Left hindlimb (tissue), 1 donor: ENCODE data around the gene ENTHD1.

Experiments
- DNase-seq: peaks from one replicate; pipeline ENCODE4 v3.0.0-alpha.2; 2018

The ENTHD1 gene

DNA sequence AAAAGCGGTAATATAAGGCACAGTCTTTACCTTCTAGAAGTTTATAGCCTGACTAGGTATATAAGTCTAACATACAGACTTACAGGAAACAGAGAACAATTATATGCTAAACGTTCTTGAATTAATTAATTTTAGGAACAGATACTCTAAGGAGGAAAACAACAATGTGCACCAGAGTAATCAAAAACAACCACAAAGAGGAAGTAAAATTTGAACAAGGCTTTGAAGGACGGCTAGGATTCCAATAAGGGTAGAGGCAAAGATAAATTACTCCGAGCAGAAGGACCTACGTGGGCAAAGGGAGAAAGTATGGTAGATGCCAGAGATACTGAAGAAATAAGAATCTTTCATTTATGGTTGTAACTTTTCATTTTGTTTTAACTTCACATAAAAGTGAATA lies 54.4 kb downstream of the ENTHD1 start:
- no peak for DNase-seq

DNA sequence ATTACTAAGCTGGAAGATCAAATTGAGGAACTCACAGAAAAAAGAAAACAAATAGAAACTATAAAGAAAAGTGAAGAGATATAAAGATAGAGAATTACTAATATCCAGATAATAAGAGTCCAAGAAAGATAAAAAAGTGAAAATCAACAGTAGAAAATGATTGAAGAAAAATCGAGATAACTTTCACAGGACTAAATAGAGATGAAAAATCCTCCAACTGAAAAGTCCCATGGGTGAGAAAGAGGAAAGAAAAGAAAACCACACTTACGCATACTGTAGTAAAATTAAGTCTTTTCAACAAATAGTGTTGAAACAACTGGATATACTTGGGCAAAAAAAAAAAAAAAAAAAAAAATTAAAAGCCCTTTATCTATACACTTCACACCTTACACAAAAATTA lies 60.0 kb downstream of the ENTHD1 start:
- no peak for DNase-seq

DNA sequence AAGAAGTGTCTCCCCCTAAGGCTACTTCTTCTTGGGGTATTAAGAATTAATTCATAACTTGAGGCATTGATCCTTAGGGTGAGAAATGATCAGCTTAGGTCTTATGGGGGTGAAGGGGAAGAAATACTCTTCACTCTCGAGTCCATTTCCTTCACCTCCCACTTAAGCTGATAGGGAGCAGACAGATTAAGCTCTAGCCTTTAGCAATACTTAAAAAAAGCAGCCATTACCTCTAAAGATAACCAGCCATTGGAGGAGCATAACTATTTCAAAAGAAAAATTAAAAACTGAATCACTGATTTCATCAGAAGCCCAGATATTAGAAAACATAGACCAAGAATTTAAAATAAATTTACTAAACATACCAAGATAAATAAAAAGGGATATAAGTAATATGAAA lies 60.5 kb downstream of the ENTHD1 start:
- DNase-seq: no peak

DNA sequence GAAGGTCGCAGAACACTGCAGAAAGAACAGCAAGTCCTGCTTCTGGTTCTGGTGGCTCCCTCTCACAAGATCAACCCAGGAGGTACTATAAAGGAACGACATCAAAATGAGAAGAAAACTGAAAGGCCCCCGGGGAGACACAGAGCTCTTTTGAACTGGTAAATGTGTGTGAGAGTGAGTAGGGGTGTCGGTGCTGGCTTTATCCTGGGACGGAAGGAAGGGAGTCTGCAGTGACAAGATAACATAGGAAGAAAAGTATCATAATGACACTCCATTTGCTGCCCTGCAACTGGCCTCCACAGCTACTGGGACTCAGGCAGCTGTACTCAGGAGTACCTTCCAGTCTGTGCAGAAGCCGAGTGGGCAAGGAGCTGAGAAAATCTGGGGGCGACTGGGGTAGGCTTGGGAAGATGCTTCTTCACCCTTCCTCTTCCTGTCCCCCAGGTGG lies 60.9 kb downstream of the ENTHD1 start:
- DNase-seq: no peak

DNA sequence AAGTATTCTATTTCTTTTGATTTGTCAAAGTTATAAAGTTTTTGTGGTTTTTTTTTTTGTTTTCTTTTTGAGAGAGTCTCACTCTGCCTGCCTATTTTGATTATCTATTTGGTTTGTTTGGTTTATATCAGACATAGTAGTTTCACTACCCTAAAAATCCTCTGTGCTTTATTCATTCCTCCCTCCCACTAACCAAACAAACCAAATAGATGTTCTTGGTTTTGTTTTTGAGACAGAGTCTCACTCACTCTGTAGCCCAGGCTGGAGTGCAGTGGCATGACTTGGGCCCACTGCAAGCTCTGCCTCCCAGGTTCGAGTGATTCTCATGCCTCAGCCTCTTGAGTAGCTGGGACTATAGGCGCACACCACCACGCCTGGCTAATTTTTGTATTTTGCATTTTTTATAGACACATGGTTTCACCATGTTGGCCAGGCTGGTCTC lies 67.9 kb downstream of the ENTHD1 start:
- no peak for DNase-seq

DNA sequence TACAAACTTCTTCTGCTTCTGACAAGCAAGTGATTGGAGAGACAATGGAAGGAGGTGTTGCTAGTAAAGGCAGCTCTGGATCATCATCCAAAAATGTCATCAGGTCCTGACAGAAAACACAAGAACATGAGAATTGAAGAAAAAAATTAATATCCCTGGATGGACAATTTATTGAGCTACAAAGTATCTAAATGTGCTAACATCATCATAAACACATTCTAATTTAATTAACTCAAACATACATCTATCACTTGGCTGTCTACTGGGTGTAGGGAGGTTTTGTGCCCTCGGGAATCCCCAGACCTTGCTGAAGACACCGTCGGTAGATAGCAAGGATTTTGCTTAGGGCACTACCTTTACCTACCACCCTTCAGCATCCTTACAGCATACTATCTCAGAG lies 72.6 kb downstream of the ENTHD1 start:
- DNase-seq: no peak

DNA sequence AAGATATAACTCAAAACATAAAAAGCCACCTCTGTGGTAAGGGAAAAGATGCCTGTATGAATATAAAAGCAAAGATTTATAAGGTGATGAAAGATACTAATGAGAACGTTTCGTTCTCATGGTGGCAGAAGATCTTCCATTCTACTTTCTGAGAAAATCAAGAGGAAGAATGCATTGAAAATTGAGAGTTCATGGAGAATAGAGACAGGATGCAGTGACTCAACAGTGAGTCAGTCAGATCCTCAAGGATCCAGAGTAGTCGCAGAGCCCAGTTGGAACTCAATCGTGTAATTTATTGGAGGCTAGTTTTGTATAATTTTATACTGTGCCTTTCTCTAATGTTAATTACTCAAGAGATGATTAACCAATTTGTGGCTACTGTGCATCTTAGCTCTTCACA lies 73.3 kb downstream of the ENTHD1 start:
- DNase-seq: no peak

DNA sequence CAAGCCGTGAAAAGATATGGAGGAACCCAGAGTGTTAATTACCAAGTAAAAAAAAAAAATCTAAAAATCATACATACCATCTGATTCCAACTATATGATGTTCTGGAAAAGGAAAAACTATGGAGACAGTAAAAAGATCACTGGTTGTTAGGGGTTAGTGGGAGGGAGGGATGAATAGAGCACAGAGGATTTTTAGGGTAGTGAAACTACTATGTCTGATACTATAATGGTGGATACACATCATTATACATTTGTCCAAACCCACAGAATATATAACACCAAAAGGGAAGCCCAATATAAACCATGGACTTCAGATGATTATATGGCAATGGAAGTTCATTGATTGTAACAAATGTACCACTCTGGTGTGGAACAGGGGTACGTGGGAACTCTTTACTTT lies 74.1 kb downstream of the ENTHD1 start:
- no peak for DNase-seq

DNA sequence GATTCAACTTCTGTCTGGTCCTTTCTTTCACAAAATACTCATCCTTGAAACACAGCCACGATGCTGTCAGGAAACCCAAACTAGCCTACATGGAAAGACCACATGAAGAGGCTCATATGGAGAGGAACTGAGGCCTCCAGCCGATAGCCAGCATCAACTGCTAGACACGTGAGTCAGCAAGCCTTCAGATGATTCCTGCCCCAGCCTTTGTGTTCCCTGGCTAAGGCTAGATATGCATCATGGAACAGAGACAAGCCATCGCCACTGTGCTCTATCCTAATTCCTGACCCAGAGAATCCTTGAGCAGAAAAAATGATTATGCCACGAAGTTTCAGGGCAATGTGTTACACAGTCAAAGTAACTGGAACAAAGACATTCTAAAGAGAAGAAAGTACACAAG lies 75.5 kb downstream of the ENTHD1 start:
- no peak for DNase-seq

DNA sequence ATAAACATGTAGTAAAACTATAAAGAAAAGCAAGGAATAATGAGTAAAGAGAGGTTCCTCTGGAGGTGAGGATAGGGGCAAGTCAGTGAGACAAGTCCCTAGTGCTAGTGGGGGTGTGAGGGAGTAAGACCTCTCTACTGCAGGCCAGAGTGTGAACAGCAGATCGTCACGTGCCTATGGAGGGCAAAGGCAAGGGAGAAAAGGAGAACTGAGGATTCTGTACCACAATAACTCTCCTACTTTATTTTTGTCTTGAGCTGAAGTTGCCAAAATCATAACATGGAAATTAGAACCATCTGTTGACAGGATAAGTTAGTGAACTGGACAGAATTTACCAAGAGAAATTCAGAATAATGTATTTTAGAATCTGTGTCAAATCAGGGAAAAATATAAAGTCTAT lies 77.6 kb downstream of the ENTHD1 start:
- no peak for DNase-seq

DNA sequence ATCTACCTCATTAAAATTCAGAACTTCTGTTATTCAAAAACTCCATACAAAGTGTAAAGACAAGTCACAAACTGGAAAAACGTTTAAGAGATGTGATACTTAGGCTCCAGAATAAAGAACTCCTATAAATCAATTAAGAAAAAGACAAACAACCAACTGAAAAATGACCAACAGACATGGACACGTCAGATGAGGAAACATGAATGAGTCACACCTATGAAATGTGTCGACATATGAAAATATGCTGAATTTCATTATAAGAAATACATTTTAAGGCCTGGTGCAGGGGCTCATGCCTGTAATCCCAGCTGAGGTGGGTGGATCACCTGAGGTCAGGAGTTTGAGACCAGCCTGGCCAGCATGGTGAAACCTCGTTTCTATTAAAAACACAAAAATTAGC lies 78.7 kb downstream of the ENTHD1 start:
- DNase-seq: no peak

DNA sequence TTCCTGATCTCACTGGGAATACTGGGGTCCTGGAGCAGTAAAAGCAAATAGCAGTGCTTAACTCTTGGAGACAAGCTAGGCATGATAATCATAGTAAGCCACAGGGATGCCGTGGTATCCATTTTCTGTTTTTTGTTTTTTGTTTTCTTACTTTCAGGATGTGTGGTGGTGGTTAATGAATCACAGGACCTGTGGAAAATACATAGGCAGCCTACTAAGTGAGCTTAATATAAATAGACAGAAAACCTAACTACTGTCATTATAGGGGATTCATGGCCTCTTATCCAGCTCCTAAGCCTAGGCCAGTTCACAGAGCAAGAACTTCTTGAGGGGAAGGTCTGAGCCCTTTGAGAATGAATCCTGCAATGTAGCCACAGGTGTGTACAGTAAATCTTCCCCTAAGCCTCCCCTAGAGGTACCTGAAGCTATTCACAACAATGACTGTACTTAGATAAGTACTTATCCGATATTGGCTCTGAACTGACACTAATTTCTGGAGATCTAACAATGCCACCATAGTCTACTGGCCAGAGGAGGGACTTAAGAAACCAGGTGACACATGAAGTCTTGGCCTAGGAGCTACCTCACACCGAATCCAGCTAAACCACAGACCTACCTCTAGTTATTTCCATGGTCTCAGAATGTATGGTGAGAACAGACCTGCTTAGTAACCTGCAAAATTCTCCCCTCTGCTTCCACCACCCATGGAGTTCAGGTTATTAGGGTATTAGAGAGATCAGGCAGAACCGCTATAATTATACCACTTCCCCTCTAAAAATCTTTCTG lies 83.6 kb downstream of the ENTHD1 start:
- no peak for DNase-seq

DNA sequence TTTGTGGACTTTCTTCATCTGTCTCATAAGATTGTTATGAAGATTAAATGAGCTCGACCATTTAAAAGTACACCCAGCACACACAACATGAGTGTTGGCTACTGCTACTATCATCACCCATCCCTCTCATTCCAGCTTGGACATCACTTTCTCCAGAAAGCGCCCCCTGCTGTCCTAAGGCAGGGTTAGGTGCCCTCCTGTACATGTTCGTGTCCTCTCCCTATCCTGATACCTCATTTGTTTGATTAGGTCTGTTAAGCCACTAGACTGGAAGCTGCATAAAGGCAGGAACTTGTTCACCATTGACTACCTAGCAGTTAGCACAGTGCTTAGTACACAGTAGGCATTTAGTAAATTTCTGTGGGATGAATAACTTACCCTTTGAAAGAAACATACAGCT lies 85.5 kb downstream of the ENTHD1 start:
- no peak for DNase-seq

DNA sequence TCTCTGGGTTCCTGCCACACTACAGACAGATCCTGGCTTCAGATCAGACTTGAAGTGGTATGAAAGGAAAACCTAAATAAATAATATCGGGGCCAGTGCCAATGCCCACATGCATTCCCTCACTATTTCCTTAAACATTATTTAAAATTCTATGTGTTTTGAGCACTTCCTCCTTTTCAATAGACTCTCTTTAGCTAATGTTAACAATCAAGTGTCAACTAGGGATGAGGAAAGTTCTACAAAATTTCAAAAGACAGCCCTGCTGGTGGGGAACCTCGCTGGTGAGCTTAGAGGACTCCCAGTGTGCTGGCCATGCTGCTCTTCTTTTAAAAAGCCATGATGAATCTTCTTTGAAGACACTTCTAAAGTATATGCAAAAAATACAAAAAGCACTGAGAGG lies 87.5 kb downstream of the ENTHD1 start:
- DNase-seq: no peak

DNA sequence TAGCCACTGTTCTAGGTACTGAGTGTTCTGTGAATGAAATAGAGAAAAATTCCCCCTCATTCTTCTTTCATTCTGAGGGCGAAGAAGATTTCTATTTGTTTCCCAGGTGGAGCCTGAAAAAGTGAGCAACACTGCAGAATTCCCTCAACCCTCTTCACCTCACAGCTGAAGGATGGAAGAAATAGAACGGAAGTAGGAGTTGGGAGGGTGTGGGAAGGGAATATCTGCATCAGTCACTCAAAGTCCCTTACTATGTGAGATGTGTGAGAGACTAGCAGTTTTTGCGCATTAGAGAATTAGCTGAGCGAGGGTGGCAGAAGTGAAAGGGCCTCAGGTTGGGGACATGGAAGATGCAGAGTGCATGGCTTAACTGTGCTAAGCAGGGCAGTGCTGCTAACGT lies 88.4 kb downstream of the ENTHD1 start:
- no peak for DNase-seq

DNA sequence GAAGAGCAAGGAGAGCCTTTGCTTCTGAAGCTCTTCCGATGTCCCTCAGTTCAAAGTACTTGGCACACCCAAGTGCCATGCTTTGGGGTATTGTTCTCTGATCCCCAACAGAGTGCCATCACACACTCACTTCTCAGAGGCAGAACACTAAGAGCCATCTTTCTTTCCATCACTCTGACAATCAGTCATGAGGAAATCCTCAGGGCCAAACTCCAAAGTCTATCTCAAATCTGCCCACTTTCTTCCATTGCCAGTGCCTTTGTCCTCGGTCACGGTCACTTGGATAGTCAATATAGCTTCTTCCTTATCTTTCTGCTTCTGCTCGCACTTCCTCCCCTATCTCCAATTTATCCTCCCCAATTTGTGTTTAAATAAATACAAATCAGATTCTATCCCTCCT lies 90.9 kb downstream of the ENTHD1 start:
- no peak for DNase-seq

DNA sequence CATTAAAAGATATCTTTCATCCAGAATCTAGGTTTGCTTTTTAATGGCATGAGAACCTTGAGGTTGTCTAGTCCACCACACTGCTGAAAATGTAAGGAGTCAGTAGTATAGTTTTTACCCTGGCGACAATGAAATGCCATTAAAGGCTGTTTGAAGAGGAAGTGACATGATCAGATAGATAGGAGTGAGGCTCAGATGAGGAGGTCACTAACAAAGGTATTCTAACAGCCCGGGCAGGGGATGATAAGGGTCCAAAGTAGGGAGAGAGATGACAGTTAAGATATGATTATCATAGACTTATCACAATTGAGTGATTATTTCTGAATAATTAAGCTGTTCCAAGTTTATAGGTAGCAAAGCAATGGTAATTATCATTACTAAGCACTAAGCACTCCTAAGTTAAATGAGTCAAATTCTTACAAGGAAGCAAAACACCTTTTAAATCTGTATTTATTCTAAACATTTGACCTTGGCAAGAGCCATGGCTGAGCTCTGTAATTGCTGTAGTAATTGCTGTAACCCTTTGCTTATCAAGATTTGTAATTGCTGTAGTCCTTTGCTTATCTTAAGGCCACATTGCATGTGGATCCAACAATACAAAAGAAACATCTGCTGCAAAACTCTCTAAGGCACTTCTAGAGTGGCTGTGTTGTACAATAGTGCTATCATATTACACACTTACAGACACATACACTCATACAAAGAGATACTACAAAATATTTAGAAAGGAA lies 92.6 kb downstream of the ENTHD1 start:
- no peak for DNase-seq

DNA sequence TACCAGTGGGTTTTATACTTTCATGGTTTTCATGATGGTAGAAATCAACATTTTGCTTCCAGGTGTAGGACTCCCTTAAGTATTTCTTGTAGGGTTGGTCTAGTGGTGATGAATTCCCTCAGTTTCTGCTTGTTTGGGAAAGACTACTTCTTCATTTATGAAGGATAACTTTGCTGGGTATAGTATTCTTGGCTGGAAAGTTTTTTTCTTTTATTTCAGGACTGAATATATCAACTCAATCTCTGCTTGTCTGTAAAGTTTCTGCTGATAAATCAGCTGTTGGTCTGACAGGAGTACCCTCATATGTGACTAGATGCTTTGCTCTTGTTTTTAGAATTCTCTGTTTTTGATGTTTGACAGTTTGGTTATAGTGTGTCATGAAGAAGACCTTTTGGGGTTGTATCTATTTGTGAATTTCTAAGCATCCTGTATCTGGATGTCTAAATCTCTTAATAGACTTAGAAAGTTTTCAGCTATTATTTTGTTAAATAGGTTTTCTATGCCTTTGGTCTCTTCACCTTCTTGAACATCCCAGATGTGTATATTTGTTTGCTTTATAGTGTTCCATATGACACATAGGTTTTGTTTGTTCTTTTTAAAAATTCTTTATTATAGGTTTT lies 95.9 kb downstream of the ENTHD1 start:
- no peak for DNase-seq

DNA sequence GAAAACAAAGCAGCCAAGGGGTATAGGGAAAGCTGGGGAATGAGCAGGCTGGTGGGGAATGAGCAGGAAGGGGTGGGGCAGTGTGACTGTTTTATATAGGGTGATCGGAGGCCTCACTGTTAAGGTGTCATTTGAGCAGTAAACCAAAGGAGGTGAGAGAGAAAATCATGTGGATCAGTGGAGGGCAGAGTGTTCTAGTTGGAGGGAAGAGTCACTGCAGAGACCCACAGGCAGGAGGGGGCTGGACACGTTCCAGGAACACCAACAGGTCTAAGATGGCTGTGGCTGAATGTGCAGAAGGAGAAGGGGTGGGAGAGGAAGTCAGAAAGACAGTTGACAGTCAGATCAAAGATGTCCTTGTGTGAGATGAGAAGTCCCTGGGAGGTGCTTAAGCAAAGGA lies 103.8 kb downstream of the ENTHD1 start:
- DNase-seq: no peak

DNA sequence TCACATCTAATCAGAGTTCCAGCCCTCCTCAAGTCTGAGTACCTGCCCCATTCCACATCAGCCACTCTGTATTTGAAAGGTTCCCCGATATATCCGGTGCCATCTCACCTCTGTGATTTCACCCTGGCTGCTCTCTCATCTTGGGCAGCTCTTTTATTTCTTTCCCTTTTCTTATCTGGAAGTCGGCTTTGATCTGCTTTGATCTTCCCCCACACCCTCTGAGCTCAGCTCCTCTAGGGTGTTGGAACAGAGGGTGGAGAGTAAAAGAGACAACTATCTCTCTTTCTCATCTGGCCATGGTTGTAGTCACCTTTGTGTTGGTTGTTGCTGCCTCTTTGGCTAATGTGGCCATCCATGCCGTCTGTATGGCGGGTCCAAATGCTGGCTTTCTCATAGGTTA lies 108.3 kb downstream of the ENTHD1 start:
- DNase-seq: no peak

DNA sequence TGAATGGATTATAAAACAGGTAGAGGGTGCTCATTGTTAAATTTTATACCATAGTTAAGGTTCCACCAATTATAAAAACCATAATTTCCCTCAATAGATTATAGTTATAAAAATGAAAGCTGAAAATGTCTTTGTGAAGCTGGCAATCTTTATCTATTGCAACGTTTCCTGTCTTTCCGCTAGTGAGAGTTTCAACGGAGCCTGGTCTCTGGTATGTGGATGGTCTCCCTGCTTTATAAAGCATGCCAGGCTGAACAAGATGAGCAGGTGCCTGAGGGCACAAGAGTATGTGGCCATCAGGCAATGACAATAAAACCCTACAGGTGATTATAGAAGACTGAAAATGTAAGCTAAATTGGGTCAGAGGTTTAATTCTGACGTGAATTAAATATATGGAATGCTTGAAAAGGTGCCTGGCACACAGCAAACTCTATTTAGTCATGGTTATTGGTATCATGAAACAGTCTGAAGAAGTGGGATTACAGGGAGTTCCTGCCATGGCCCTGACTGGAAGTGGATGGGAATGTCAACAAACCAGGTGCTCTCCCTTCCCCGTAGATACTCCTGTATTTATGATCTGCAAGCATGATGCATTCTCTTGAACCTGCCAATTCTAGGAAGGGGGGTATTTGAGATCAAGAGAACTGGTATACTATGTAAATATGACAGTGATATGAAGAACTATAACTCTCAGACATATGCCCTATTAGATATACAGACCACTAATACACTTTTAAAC lies 115.7 kb downstream of the ENTHD1 start:
- DNase-seq: no peak

DNA sequence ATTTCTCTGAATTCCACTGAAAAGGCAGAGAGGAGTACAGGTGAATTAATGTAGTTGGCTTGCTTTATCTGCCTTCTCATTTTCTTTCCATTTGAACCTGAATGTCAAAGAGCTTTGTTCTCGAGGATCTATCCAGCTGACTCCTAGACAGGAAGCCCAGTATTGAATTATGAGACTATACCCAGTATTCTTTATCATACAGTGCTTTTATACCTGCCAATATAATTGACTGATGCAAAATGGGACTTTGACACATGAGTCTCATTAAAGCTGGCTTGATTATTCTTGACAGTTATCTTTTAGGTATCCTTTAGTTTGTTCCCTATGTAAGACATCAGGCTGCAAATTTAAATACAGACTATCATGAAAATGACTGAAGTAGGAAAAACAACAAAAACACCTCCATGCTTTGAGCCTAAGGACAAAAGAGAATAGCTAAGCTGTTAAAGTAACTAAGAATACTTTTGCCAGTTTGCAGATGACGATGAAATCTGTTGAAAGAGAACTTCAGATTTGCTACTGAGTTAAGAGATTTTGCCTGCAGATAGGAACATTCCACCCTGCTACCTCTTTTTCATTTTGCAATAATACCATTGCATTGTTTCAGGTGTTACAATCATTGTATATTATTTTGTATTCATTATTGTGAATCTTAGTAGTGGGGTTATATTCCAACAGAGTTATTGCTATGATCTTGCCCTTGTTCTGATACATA lies 117.1 kb downstream of the ENTHD1 start:
- DNase-seq: no peak
